K562 (cell line): ENCODE measurements around the gene EEFSEC. TPM values are rescaled to one million over a fixed set of nuclear protein-coding genes. Genes with fewer than 3 reads are reported as not detected.

Experiments
- ATAC-seq: fragments of 200-7000 bp; cut with Tn5 transposase; 3 replicates; pipeline ENCODE4 v1.9.1; 2020; ENCODE audit warnings: moderate library complexity
- BruUV-seq: library from RNA; stranded (reverse); fragments of 400-500 nt; replicated peaks from 2 replicates; lab custom pipeline; 2021; lab: Mats Ljungman, UMichigan
- CTCF ChIA-PET: fragments of 300-600 bp; formaldehyde crosslinking; extraction: SDS; loops from one replicate; lab custom pipeline; 2021; ENCODE audit warnings: low intra/inter-chr PET ratio; lab: Yijun Ruan, JAX
- POLR2A ChIA-PET: fragments of 300-600, 350-650 bp; sonication (Branson Sonifier 250); formaldehyde crosslinking; extraction: SDS; loops from one replicate; lab custom pipeline; 2021; ENCODE audit warnings: antibody characterized with exemption, inconsistent platforms; lab: Yijun Ruan, JAX
- DNase-seq, 4 experiments: peaks; one replicate each; pipeline versions ENCODE4 v3.0.0 to v3.0.0-alpha.2; 2011 to 2018; ENCODE audit warnings: low spot score in 3 of 4, mixed read lengths in 3 of 4; ENCODE audit errors: extremely low read depth in 1 of 4
- FAIRE-seq: peaks from 2 replicates; lab custom pipeline; 2011; peaks lifted over from hg19 to GRCh38; lab: Jason Lieb, UNC
- H2AFZ ChIP-seq: 2 replicates; pipeline ENCODE4 v1.6.0; 2011; ENCODE audit warnings: low read depth, low read length, control low read depth, inconsistent platforms
- H3K27ac ChIP-seq: fragments of 200-600 bp; 3 replicates; pipeline ENCODE4 v1.8.0; 2011; ENCODE audit warnings: low read depth, mild to moderate bottlenecking, control low read depth, inconsistent platforms, low read length, moderate library complexity, mixed read lengths; ENCODE audit errors: extremely low read depth
- H3K27me3 ChIP-seq, 2 experiments: fragments of 300-600 bp in 1 of 2; 2 replicates in 1 of 2; 3 replicates in 1 of 2; pipeline versions ENCODE4 v1.6.0 to v1.8.0; 2011; ENCODE audit warnings: inconsistent platforms in 2 of 2, low read length in 2 of 2, mild to moderate bottlenecking in 1 of 2, mixed read lengths in 1 of 2, moderate library complexity in 1 of 2; ENCODE audit not compliant: control insufficient read depth in 2 of 2, insufficient read depth in 2 of 2
- H3K36me3 ChIP-seq: fragments of 300-600 bp; 3 replicates; pipeline ENCODE4 v1.8.0; 2011; ENCODE audit warnings: mild to moderate bottlenecking, low read length, inconsistent platforms; ENCODE audit not compliant: control insufficient read depth, insufficient read depth
- H3K4me1 ChIP-seq, 2 experiments: fragments of 200-600 bp in 1 of 2; replicated peaks in 1 of 2; 2 replicates in 1 of 2; 3 replicates in 1 of 2; pipeline versions ENCODE4 v1.5.1 to v1.8.0; 2011; ENCODE audit warnings: inconsistent platforms in 2 of 2, low read length in 2 of 2, mild to moderate bottlenecking in 1 of 2, mixed read lengths in 1 of 2, moderate library complexity in 1 of 2; ENCODE audit not compliant: control insufficient read depth in 2 of 2, insufficient read depth in 2 of 2
- H3K4me2 ChIP-seq: 2 replicates; pipeline ENCODE4 v1.6.1; 2011; ENCODE audit warnings: low read length, control low read depth, inconsistent platforms, mixed read lengths; ENCODE audit not compliant: insufficient read depth
- H3K4me3 ChIP-seq: fragments of 200-600 bp; sonication (generic), shearing (Covaris generic); 2 replicates; pipeline ENCODE4 v1.5.1; 2016; ENCODE audit warnings: control low read depth, inconsistent platforms
- H3K79me2 ChIP-seq: fragments of 200-600 bp; 3 replicates; pipeline ENCODE4 v1.8.0; 2011; ENCODE audit warnings: low read length, inconsistent platforms; ENCODE audit not compliant: control insufficient read depth, insufficient read depth
- H3K9ac ChIP-seq, 2 experiments: 2 replicates each; pipeline versions ENCODE4 v1.6.0 to v1.6.1; 2011; ENCODE audit warnings: low read depth in 2 of 2, low read length in 2 of 2, control low read depth in 1 of 2, inconsistent platforms in 1 of 2, mild to moderate bottlenecking in 1 of 2, mixed read lengths in 1 of 2; ENCODE audit not compliant: insufficient read depth in 1 of 2
- H3K9me1 ChIP-seq: one replicate; pipeline ENCODE4 v1.6.0; 2011; ENCODE audit warnings: inconsistent platforms, mild to moderate bottlenecking, low read length, moderate library complexity; ENCODE audit not compliant: control insufficient read depth, insufficient read depth
- H3K9me3 ChIP-seq: replicated peaks from 2 replicates; pipeline ENCODE4 v1.5.1; 2011; ENCODE audit warnings: low read depth, low read length, inconsistent platforms; ENCODE audit not compliant: control insufficient read depth, insufficient read depth
- H4K20me1 ChIP-seq: replicated peaks from 2 replicates; pipeline ENCODE4 v1.6.1; 2011; ENCODE audit warnings: low read length, inconsistent platforms, mixed read lengths; ENCODE audit not compliant: control insufficient read depth, insufficient read depth
- CBFA2T2 ChIP-seq: fragments of 450-650 bp; conservative IDR thresholded peaks from 2 replicates; pipeline ENCODE4 v1.6.1; 2017; ENCODE audit warnings: mild to moderate bottlenecking
- CCNT2 ChIP-seq: IDR thresholded peaks from 2 replicates; pipeline ENCODE4 v1.6.1; 2011; ENCODE audit warnings: borderline replicate concordance, low read depth, mild to moderate bottlenecking, moderate library complexity, mixed read lengths, low read length; ENCODE audit not compliant: insufficient read length; ENCODE audit errors: extremely low read depth
- EP300 ChIP-seq: IDR thresholded peaks from 2 replicates; pipeline ENCODE4 v1.6.1; 2012; ENCODE audit warnings: low read length, improper control_type of control experiment
- IRF1 ChIP-seq: sonication (generic); formaldehyde crosslinking; IDR thresholded peaks from 2 replicates; pipeline ENCODE4 v1.8.0; 2022; ENCODE audit warnings: missing genetic modification reagents, mild to moderate bottlenecking, borderline replicate concordance
- MAX ChIP-seq: sonication (generic); formaldehyde crosslinking; IDR thresholded peaks from 2 replicates; pipeline ENCODE4 v1.9.0; 2022; ENCODE audit warnings: mild to moderate bottlenecking, missing genetic modification reagents
- NCOA4 ChIP-seq: fragments of 450-650 bp; IDR thresholded peaks from 2 replicates; pipeline ENCODE4 v1.6.1; 2018; ENCODE audit warnings: mild to moderate bottlenecking; ENCODE audit not compliant: partially characterized antibody
- NFIC ChIP-seq: fragments of 450-650 bp; IDR thresholded peaks from 2 replicates; pipeline ENCODE4 v1.6.1; 2017; ENCODE audit warnings: mild to moderate bottlenecking, inconsistent platforms
- SOX6 ChIP-seq: fragments of 450-650 bp; IDR thresholded peaks from 2 replicates; pipeline ENCODE4 v1.6.1; 2014; ENCODE audit warnings: mild to moderate bottlenecking
- ZBTB7A ChIP-seq: IDR thresholded peaks from 2 replicates; pipeline ENCODE4 v1.6.1; 2011; ENCODE audit warnings: low read depth, mild to moderate bottlenecking, low read length, moderate library complexity, borderline replicate concordance; ENCODE audit not compliant: control insufficient read depth
- ZNF282 ChIP-seq: sonication (generic); formaldehyde crosslinking; IDR thresholded peaks from 2 replicates; pipeline ENCODE4 v1.8.1; 2023; ENCODE audit warnings: missing genetic modification reagents
- ZNF316 ChIP-seq: fragments of 450-650 bp; IDR thresholded peaks from 2 replicates; pipeline ENCODE4 v1.6.1; 2016
- ZNF384 ChIP-seq: IDR thresholded peaks from 2 replicates; pipeline ENCODE4 v1.6.1; 2012; ENCODE audit warnings: low read depth, low read length, improper control_type of control experiment
- WGBS: fragments of 100-300 bp; shearing (Covaris generic); methylation state at CpG from one replicate; pipeline ENCODE4 v1.1.6; 2016; ENCODE audit warnings: low coverage, mixed read lengths; ENCODE audit not compliant: insufficient coverage; ENCODE audit errors: missing lambda C conversion rate; 5-methylcytosine and 5-hydroxymethylcytosine counted together
- in situ Hi-C: fragments of 300-500 bp; cut with MboI; formaldehyde crosslinking; loops from 4 replicates; pipeline ENCODE4 v1.15.0; 2018; ENCODE audit warnings: inconsistent platforms, mixed read lengths
- intact Hi-C: fragments of 100-400 bp; cut with micrococcal nuclease; formaldehyde crosslinking; loops from 2 replicates; pipeline ENCODE4 v1.14.2; 2022
- polyA plus RNA-seq, 8 experiments: library from polyadenylated mRNA; depleted of rRNA in 4 of 8; stranded (reverse) in 5 of 8; unstranded in 3 of 8; fragments of >200 nt; fragmentation: Nextera tagmentation in 2 of 8; fragmentation: Illumina TruSeq in 1 of 8; extraction: Ambion mirVana in 2 of 8; extraction: Trizol in 1 of 8; gene quantifications; 2 replicates each; pipeline versions ENCODE4 v1.2.1 to v1.2.3, GENCODE V29; 2011 to 2014; ENCODE audit warnings: inconsistent platforms in 1 of 8, missing spikeins in 1 of 8
- total RNA-seq, 7 experiments: library from RNA; depleted of rRNA in 6 of 7; stranded (reverse); fragments of >200 nt in 6 of 7; fragmentation: Illumina TruSeq in 2 of 7; extraction: Trizol in 2 of 7; gene quantifications; 2 replicates each; pipeline versions ENCODE4 v1.2.1 to v1.2.3, GENCODE V29; 2011 to 2021; ENCODE audit warnings: low replicate concordance in 1 of 7
- TF ChIP-seq, protein P1 (sequence below): fragments of 250-450 bp; sonication (Bioruptor Pico); IDR thresholded peaks from 2 replicates; pipeline ENCODE4 v1.8.0; 2022; ENCODE audit warnings: inconsistent platforms
- TF ChIP-seq, protein P2 (sequence below): sonication (generic); formaldehyde crosslinking; IDR thresholded peaks from 2 replicates; pipeline ENCODE4 v1.8.0; 2023; ENCODE audit warnings: mild to moderate bottlenecking, missing genetic modification reagents

The EEFSEC gene
- total and polyA plus RNA-seq, 9 of the 15 experiments (the other 6 are each of a cell fraction or from before 2014, with no cell fraction given), result 0.35 to 11.8 (median 7.7) TPM

DNA sequence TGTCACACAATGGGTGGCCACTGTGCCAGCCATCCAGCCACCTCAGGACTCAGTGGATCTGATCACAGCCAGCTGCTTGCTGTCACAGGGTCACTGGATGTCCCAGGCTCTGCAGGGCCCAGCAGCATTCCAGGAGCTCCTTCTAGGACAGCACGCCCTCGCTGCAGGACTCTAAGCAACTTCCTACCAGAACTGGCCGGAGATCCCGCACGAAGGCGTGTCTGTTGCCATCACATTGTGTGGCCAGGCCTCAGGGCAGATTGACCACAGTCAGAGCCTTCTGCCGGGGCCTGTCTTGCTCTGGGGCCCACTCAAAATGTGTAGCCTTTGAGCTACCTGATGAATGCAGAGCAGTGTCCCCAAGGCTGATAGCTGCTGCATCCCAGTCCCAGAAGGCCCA lies 288.8 kb downstream of the EEFSEC start (continued):
- TF ChIP-seq CCNT2 (no peak), ZBTB7A (no peak), MAX (no peak), IRF1 (no peak), CBFA2T2 (no peak), NFIC (no peak)

DNA sequence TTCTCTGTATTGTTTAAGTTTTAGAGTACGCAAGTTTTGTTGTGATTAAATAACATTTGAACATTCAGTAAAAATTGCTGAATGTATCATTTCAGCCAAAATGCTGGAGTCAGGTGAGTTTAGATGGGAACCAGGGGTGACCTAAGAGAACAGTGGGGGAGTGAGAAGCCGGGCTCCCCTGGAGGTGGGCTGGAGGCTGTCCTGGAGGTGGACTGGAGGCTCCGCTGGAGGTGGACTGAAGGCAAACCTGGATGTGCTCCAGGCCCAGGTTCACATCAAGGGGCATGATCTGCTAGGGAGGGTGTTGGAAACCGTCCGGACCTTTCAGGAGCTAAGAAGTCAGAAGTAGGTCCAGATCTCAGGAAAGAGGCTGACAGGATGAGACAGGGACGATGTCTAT lies 289.7 kb downstream of the EEFSEC start:
- BruUV-seq, result no TSS peak
- peaks cover 2 to 22% of the 10 kb centered on the region in 2 experiments; a peak in 3 of 5 replicates for H3K27me3 ChIP-seq
- FAIRE-seq (no peak), DNase-seq (no peak), ATAC-seq (no peak)
- CTCF ChIA-PET, result no interaction called here
- WGBS, result 38% methylated on average over 4 of the region's 6 CpGs
- no peak overlapping the region for H3K27ac ChIP-seq
- no peak for TF ChIP-seq EP300
- TF ChIP-seq, protein P1, sequence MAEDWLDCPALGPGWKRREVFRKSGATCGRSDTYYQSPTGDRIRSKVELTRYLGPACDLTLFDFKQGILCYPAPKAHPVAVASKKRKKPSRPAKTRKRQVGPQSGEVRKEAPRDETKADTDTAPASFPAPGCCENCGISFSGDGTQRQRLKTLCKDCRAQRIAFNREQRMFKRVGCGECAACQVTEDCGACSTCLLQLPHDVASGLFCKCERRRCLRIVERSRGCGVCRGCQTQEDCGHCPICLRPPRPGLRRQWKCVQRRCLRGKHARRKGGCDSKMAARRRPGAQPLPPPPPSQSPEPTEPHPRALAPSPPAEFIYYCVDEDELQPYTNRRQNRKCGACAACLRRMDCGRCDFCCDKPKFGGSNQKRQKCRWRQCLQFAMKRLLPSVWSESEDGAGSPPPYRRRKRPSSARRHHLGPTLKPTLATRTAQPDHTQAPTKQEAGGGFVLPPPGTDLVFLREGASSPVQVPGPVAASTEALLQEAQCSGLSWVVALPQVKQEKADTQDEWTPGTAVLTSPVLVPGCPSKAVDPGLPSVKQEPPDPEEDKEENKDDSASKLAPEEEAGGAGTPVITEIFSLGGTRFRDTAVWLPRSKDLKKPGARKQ (CRISPR knock-in tag), result no peak
- TF ChIP-seq, protein P2, sequence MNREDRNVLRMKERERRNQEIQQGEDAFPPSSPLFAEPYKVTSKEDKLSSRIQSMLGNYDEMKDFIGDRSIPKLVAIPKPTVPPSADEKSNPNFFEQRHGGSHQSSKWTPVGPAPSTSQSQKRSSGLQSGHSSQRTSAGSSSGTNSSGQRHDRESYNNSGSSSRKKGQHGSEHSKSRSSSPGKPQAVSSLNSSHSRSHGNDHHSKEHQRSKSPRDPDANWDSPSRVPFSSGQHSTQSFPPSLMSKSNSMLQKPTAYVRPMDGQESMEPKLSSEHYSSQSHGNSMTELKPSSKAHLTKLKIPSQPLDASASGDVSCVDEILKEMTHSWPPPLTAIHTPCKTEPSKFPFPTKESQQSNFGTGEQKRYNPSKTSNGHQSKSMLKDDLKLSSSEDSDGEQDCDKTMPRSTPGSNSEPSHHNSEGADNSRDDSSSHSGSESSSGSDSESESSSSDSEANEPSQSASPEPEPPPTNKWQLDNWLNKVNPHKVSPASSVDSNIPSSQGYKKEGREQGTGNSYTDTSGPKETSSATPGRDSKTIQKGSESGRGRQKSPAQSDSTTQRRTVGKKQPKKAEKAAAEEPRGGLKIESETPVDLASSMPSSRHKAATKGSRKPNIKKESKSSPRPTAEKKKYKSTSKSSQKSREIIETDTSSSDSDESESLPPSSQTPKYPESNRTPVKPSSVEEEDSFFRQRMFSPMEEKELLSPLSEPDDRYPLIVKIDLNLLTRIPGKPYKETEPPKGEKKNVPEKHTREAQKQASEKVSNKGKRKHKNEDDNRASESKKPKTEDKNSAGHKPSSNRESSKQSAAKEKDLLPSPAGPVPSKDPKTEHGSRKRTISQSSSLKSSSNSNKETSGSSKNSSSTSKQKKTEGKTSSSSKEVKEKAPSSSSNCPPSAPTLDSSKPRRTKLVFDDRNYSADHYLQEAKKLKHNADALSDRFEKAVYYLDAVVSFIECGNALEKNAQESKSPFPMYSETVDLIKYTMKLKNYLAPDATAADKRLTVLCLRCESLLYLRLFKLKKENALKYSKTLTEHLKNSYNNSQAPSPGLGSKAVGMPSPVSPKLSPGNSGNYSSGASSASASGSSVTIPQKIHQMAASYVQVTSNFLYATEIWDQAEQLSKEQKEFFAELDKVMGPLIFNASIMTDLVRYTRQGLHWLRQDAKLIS (CRISPR knock-in tag), result no peak
- no peak for TF ChIP-seq SOX6
- peak; percentile 36; the same call in 1 of the 2 replicates for TF ChIP-seq ZNF316
- TF ChIP-seq ZNF282 (CRISPR knock-in tag), result no peak
- no peak for TF ChIP-seq ZNF384
- no peak for TF ChIP-seq NCOA4
- no peak overlapping the region for H3K4me3 ChIP-seq
- H3K4me1 ChIP-seq, result peaks cover 2 to 7% of the 10 kb centered on the region in 2 experiments; a peak in 3 of 5 replicates
- intact Hi-C loops (no loop called here), in situ Hi-C loops (no loop called here)
- no peaks in the 10 kb centered on the region for H3K36me3 ChIP-seq
- H3K4me2 ChIP-seq, result no peak overlapping the region
- H3K9ac ChIP-seq, result no peak overlapping the region
- no peak overlapping the region for H2AFZ ChIP-seq
- H3K79me2 ChIP-seq, result no peaks in the 10 kb centered on the region
- no peaks in the 10 kb centered on the region; the same call in 1 of the 2 replicates for H4K20me1 ChIP-seq
- POLR2A ChIA-PET, result interaction anchor here (0.5 to 1.3 kb wide), 3 partner anchors 13 to 375 kb away, joined by 3 read pairs; no protein-coding TSS in a partner anchor
- no peaks in the 10 kb centered on the region for H3K9me3 ChIP-seq
- no peaks in the 10 kb centered on the region for H3K9me1 ChIP-seq
